ENCODE data around the gene SLC25A23.

The SLC25A23 gene

DNA sequence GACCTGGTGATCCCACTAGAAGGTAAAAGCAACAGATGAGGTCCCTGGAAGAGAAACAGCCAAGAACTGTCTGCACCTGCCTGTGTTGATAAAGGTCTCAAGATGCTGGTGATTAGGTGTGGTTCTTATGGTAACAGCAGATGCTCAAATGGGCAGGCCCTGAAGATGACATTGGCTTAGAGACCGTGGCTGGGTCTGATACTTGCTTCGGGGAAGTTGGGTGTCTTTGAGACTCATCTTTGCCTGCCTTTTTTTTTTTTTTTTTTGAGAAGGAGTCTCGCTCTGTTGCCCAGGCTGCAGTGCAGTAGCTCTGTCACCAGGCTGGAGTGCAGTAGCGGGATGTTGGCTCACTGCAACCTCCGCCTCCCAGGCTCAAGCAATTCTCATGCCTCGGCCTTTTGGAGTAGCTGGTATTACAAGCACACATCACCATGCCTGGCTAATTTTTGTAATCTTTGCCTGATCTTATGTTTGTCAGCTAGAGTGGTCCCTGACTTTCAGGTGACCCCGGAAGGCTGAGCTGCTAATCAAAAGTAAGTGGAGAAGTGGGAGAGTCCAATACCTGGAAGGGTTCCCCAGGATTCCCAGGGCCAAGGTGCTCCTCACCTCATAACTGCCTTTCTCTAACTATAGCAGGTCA is 7.9 kb downstream of the SLC25A23 start:
- no peak for DNase-seq (ENCODE audit: low read depth)
- Histone ChIP-seq H3K27me3 (replicated peaks; ENCODE audit: control insufficient read depth, insufficient read depth, low read length) (no peaks in the 10 kb centered on the region), H3K9me3 (ENCODE audit: control insufficient read depth, low read length) (peaks cover 10% of the 10 kb centered on the region), H3K36me3 (ENCODE audit: control insufficient read depth, insufficient read depth, low read length, severe bottlenecking) (peaks cover 18% of the 10 kb centered on the region), H3K4me1 (ENCODE audit: control insufficient read depth, insufficient read depth, low read length) (no peaks in the 10 kb centered on the region), H3K9ac (ENCODE audit: low read length) (no peak overlapping the region), H3K4me3 (ENCODE audit: low read length) (no peak overlapping the region)

DNA sequence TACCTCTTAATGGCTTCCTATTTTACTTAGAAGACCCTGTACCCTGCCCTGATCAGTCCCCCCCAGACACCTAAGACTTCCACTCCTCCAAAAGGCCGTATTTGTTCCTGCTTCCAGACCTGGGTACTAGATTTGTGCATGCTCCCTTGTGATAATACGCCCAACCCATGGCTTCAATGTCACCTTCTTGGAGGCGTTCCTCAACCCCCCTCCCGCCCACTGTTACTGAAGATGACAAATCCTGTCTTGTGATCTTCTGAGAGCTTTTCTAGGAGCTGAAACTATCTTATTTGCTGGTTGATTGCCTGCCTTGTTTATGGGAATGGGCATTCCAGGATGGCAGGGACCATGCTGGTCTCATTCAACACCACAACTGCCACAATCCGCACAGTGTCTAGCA is 9.4 kb downstream of the SLC25A23 start:
- Histone ChIP-seq H3K27me3 (replicated peaks; ENCODE audit: control insufficient read depth, insufficient read depth, low read length) (no peaks in the 10 kb centered on the region), H3K4me1 (ENCODE audit: control insufficient read depth, insufficient read depth, low read length) (no peaks in the 10 kb centered on the region), H3K9me3 (ENCODE audit: control insufficient read depth, low read length) (peaks cover 10% of the 10 kb centered on the region), H3K4me3 (ENCODE audit: low read length) (no peak overlapping the region), H3K9ac (ENCODE audit: low read length) (no peak overlapping the region), H3K36me3 (ENCODE audit: control insufficient read depth, insufficient read depth, low read length, severe bottlenecking) (peaks cover 21% of the 10 kb centered on the region)
- no peak for DNase-seq (ENCODE audit: low read depth)

DNA sequence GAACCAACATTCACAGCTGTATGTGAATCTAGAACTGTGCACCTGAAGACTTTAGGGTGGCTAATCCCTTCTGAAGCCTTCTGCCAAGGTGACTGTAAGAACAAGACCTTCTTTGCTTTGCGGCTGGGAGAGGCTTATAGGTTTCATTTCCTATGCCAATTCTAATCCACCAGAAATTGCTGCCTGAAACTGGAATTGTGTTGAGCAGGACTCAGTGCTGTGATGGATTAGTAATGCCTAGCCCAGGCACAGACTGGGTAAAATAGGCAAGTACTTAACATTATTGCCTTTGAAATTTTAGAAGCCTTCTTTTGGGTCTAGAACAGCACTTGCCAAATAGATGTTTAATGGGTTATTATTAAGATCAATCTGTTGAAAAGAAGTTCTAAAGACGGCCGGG is 11.5 kb downstream of the SLC25A23 start:
- Histone ChIP-seq H3K27me3 (replicated peaks; ENCODE audit: control insufficient read depth, insufficient read depth, low read length) (no peaks in the 10 kb centered on the region), H3K9ac (ENCODE audit: low read length) (no peak overlapping the region), H3K4me1 (ENCODE audit: control insufficient read depth, insufficient read depth, low read length) (no peaks in the 10 kb centered on the region), H3K36me3 (ENCODE audit: control insufficient read depth, insufficient read depth, low read length, severe bottlenecking) (peaks cover 7% of the 10 kb centered on the region), H3K9me3 (ENCODE audit: control insufficient read depth, low read length) (no peaks in the 10 kb centered on the region), H3K4me3 (ENCODE audit: low read length) (no peak overlapping the region)
- DNase-seq (ENCODE audit: low read depth), result no peak

DNA sequence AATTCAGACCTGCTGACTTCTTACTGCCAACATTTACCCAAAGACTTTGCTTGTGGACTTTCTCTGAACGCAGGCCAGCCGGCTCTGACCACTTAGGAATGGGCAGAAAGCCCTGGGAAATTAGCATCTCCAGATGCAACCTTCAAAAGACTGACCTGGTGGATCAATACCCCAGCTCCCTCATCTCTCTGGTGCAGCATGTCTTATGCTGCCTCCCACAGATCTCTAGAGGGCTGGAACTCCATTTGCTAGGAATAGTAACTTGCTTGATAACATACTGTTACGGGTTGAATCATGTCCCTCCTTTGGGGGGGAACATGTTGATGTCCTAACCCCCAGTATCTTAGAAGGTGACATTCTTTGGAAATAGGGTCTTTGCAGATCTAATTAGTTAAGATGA is 13.1 kb downstream of the SLC25A23 start:
- no peak overlapping the region for H3K4me3 ChIP-seq (ENCODE audit: low read length)
- peaks cover 7% of the 10 kb centered on the region for H3K36me3 ChIP-seq (ENCODE audit: control insufficient read depth, insufficient read depth, low read length, severe bottlenecking)
- no peaks in the 10 kb centered on the region for H3K9me3 ChIP-seq (ENCODE audit: control insufficient read depth, low read length)
- H3K4me1 ChIP-seq (ENCODE audit: control insufficient read depth, insufficient read depth, low read length), result no peaks in the 10 kb centered on the region
- no peak overlapping the region for H3K9ac ChIP-seq (ENCODE audit: low read length)
- DNase-seq (ENCODE audit: low read depth), result no peak
- no peaks in the 10 kb centered on the region for H3K27me3 ChIP-seq (replicated peaks; ENCODE audit: control insufficient read depth, insufficient read depth, low read length)

DNA sequence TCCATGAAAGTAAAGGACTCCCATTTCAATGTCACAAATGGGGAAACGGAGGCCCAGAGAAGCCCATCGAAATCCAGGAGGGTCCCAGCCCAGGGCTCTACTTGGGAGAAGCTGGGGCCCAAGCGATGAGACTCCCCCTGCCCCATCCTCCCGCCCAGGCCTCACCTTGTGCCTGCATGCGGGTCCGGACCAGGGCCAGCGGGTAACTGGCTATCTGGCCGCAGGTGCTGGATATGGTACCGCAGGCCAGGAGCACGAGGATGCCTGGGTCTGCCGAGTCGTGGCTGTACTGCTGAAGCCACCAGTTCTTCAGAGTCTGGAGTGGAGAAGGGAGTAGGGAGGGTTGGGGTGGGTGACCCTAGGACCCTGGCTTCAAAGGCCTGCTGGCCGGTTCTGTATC is 15.6 kb downstream of the SLC25A23 start:
- Histone ChIP-seq H3K9me3 (ENCODE audit: control insufficient read depth, low read length) (no peaks in the 10 kb centered on the region), H3K4me3 (ENCODE audit: low read length) (no peak overlapping the region), H3K36me3 (ENCODE audit: control insufficient read depth, insufficient read depth, low read length, severe bottlenecking) (peaks cover 7% of the 10 kb centered on the region), H3K9ac (ENCODE audit: low read length) (no peak overlapping the region), H3K27me3 (replicated peaks; ENCODE audit: control insufficient read depth, insufficient read depth, low read length) (peaks cover 3% of the 10 kb centered on the region), H3K4me1 (ENCODE audit: control insufficient read depth, insufficient read depth, low read length) (no peaks in the 10 kb centered on the region)
- DNase-seq (ENCODE audit: low read depth), result no peak

DNA sequence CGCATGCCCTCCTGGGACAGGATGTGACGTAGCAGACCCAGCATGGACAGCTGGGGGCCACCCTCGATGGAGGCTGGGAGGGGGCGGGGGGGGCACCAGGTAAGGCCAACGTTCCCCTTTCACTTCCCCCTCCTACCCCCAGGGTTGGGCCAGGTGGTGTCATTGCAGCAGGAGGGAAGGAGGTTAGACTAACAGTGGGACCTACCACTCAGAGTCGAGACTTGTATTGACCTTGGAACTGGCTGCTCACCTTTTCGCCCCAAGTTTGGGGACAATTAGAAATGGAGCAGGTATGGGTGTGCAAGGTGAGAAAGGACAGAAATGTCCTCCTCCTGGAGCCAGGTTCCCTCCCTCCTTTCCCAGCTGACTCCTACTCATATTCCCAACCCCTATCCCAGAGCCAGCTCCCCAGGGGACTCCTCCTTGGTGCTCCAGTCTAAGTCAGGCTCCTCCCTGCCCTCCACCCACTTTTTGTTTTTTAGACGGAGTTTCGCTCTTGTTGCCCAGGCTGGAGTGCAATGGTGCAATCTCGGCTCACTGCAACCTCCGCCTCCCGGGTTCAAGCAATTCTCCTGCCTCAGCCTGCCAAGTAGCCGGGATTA is 17.4 kb downstream of the SLC25A23 start:
- Histone ChIP-seq H3K36me3 (ENCODE audit: control insufficient read depth, insufficient read depth, low read length, severe bottlenecking) (peaks cover 7% of the 10 kb centered on the region), H3K4me1 (ENCODE audit: control insufficient read depth, insufficient read depth, low read length) (no peaks in the 10 kb centered on the region), H3K9me3 (ENCODE audit: control insufficient read depth, low read length) (no peaks in the 10 kb centered on the region), H3K9ac (ENCODE audit: low read length) (no peak overlapping the region), H3K27me3 (replicated peaks; ENCODE audit: control insufficient read depth, insufficient read depth, low read length) (peaks cover 3% of the 10 kb centered on the region), H3K4me3 (ENCODE audit: low read length) (no peak overlapping the region)
- no peak for DNase-seq (ENCODE audit: low read depth)

DNA sequence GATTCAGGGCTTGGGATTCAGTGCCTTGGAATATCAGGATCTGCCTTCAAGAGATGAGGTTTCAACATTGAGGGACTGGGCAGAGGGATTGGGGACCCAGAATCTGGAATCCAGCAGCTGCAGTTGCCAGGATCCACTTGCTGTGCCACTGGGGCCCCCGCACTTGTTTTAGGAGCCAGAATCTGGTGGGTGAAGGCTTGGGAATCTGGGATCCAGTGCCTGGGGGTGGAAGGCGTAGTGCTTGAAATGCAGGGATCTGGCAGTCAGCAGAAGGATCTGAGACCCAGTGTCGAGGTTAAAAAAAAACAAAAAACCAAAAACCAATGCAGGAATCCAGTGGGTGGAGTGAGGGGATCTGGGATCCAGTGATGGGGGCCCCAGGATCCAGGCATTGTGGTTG is 18.7 kb downstream of the SLC25A23 start:
- Histone ChIP-seq H3K4me3 (ENCODE audit: low read length) (no peak overlapping the region), H3K9me3 (ENCODE audit: control insufficient read depth, low read length) (no peaks in the 10 kb centered on the region), H3K27me3 (replicated peaks; ENCODE audit: control insufficient read depth, insufficient read depth, low read length) (peaks cover 3% of the 10 kb centered on the region), H3K4me1 (ENCODE audit: control insufficient read depth, insufficient read depth, low read length) (no peaks in the 10 kb centered on the region), H3K9ac (ENCODE audit: low read length) (no peak overlapping the region), H3K36me3 (ENCODE audit: control insufficient read depth, insufficient read depth, low read length, severe bottlenecking) (peaks cover 7% of the 10 kb centered on the region)
- DNase-seq (ENCODE audit: low read depth), result no peak

DNA sequence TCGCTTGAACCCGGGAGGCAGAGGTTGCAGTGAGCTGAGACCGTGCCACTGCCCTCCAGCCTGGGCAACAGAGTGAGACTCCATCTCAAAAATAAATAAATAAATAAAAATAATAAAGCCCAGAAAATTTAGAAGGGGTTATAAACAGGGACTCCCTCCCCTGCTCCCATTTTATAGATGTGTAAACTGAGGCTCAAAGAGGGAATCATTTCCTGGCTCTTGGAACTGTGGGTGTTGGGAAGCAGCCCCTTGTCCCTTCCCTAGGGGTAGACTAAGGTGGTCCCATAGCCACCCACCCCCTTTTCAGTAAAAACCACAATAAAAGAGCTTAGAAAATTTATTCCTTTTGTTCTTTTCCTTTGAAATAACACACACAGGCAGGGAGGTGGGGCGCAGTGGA is 19.8 kb downstream of the SLC25A23 start:
- H3K36me3 ChIP-seq (ENCODE audit: control insufficient read depth, insufficient read depth, low read length, severe bottlenecking), result no peaks in the 10 kb centered on the region
- H3K4me1 ChIP-seq (ENCODE audit: control insufficient read depth, insufficient read depth, low read length), result no peaks in the 10 kb centered on the region
- no peak overlapping the region for H3K9ac ChIP-seq (ENCODE audit: low read length)
- no peaks in the 10 kb centered on the region for H3K9me3 ChIP-seq (ENCODE audit: control insufficient read depth, low read length)
- no peak for DNase-seq (ENCODE audit: low read depth)
- H3K4me3 ChIP-seq (ENCODE audit: low read length), result no peak overlapping the region
- H3K27me3 ChIP-seq (replicated peaks; ENCODE audit: control insufficient read depth, insufficient read depth, low read length), result peaks cover 3% of the 10 kb centered on the region

DNA sequence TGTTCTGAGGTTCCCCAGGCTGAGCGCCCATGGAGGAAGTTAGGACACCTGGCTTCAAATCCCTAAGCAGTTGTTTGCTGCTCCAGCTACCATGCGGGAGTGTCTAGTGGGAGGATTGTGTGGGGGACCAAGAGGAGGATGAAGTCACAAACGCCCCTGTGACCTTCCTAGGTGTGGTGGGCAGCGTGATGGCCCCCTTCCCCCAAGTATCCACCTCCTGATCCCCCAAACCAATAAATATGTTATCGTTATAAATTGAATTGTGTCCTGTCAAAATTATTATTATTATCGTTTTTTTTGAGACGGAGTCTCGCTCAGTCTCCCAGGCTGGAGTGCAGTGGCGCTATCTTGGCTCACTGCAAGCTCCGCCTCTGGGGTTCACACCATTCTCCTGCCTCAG is 25.9 kb downstream of the SLC25A23 start, which contains the start of gene SLC25A41:
TSS of gene SLC25A41 (minus strand) at position 101 of the 400 bp plus-strand sequence. CDS start at position 31, 70 bp downstream.
- H3K4me1 ChIP-seq (ENCODE audit: control insufficient read depth, insufficient read depth, low read length), result no peaks in the 10 kb centered on the region
- DNase-seq (ENCODE audit: low read depth), result no peak
- H3K27me3 ChIP-seq (replicated peaks; ENCODE audit: control insufficient read depth, insufficient read depth, low read length), result peaks cover 3% of the 10 kb centered on the region
- H3K9me3 ChIP-seq (ENCODE audit: control insufficient read depth, low read length), result no peaks in the 10 kb centered on the region
- H3K4me3 ChIP-seq (ENCODE audit: low read length), result no peak within 1 kb of the TSS
- no peak within 1 kb of the TSS for H3K9ac ChIP-seq (ENCODE audit: low read length)
- H3K36me3 ChIP-seq (ENCODE audit: control insufficient read depth, insufficient read depth, low read length, severe bottlenecking), result no peaks in the 10 kb centered on the region

DNA sequence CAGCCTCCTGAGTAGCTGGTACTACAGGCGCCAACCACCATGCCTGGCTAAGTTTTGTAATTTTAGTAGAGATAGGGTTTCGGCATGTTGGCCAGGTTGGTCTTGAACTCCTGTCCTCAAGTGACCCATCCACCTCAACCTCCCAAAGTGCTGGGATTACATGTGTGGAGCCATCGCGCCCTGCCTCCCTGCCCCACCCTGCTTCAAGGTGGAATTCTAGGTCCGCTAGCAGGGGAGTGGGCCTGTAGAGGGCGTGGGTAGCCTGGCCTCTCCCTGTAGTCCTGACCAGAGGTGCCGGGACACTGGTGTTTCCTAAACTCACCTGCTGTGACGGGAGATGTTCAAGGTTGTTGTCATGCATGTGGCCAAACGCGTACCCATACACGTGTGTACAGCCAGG is 26.4 kb downstream of the SLC25A23 start:
- H3K27me3 ChIP-seq (replicated peaks; ENCODE audit: control insufficient read depth, insufficient read depth, low read length), result peaks cover 3% of the 10 kb centered on the region
- H3K4me3 ChIP-seq (ENCODE audit: low read length), result no peak overlapping the region
- H3K4me1 ChIP-seq (ENCODE audit: control insufficient read depth, insufficient read depth, low read length), result no peaks in the 10 kb centered on the region
- no peak for DNase-seq (ENCODE audit: low read depth)
- H3K9me3 ChIP-seq (ENCODE audit: control insufficient read depth, low read length), result no peaks in the 10 kb centered on the region
- H3K9ac ChIP-seq (ENCODE audit: low read length), result no peak overlapping the region
- H3K36me3 ChIP-seq (ENCODE audit: control insufficient read depth, insufficient read depth, low read length, severe bottlenecking), result no peaks in the 10 kb centered on the region

DNA sequence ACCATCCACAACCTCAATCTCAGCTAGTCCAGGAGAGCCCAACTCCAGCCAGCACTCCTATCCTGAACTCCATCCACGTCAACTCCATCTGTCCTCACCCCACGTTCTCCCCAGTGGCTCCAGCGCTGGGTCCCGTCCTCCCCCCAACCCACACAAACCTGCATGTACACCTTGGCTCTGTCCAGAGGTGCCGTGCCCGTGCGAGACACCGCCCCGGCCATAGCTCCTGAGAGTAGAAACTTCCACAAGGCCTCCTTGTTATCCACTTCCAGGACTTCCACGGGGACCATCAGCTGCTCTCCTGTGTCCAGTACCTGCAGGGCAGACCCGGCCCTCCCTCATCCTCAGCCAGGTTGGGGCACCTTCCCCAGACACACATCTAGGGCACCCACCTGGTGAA is 27.7 kb downstream of the SLC25A23 start:
- Histone ChIP-seq H3K27me3 (replicated peaks; ENCODE audit: control insufficient read depth, insufficient read depth, low read length) (peaks cover 3% of the 10 kb centered on the region), H3K9me3 (ENCODE audit: control insufficient read depth, low read length) (no peaks in the 10 kb centered on the region), H3K36me3 (ENCODE audit: control insufficient read depth, insufficient read depth, low read length, severe bottlenecking) (no peaks in the 10 kb centered on the region), H3K9ac (ENCODE audit: low read length) (no peak overlapping the region), H3K4me1 (ENCODE audit: control insufficient read depth, insufficient read depth, low read length) (no peaks in the 10 kb centered on the region), H3K4me3 (ENCODE audit: low read length) (no peak overlapping the region)
- DNase-seq (ENCODE audit: low read depth), result no peak
